Muscle of leg (tissue), 11 donors: ENCODE results near the gene AAK1. TPM values are rescaled to one million over a fixed set of nuclear protein-coding genes. Genes with fewer than 3 reads are reported as not detected.
"Not testable (repeated sequence)": the region's sequence is repeated elsewhere in the genome, so short reads cannot be mapped to it uniquely, and the experiment has no call there.

Experiments used
- DNase-seq: peaks from one replicate; pipeline ENCODE4 v3.0.0; 2013
- H3K27ac ChIP-seq: one replicate; pipeline ENCODE4 v1.5.1; 2013; ENCODE audit warnings: mild to moderate bottlenecking, low read length, control low read depth
- H3K27me3 ChIP-seq: one replicate; pipeline ENCODE4 v1.6.1; 2013; ENCODE audit warnings: low read length; ENCODE audit not compliant: control insufficient read depth, insufficient read depth
- H3K36me3 ChIP-seq: one replicate; pipeline ENCODE4 v1.6.1; 2013; ENCODE audit warnings: low read length; ENCODE audit not compliant: control insufficient read depth, insufficient read depth
- H3K4me1 ChIP-seq: one replicate; pipeline ENCODE4 v1.6.1; 2013; ENCODE audit warnings: low read length; ENCODE audit not compliant: control insufficient read depth, insufficient read depth
- H3K4me3 ChIP-seq: one replicate; pipeline ENCODE4 v1.5.1; 2013; ENCODE audit warnings: low read length, control low read depth
- H3K9me3 ChIP-seq: replicated peaks from 2 replicates; pipeline ENCODE4 v1.6.1; 2013; ENCODE audit warnings: low read depth, low read length; ENCODE audit not compliant: control insufficient read depth
- WGBS: methylation state at CpG from one replicate; pipeline ENCODE4 v1.1.5; 2013; ENCODE audit warnings: missing lambda C conversion rate; ENCODE audit not compliant: insufficient coverage; 5-methylcytosine and 5-hydroxymethylcytosine counted together
- polyA plus RNA-seq, 8 donors: library from polyadenylated mRNA; unstranded; fragments of 120-200 nt; gene quantifications; one replicate each; pipeline versions ENCODE4 v1.2.1 to v1.2.3, GENCODE V29; 2013; ENCODE audit warnings: inconsistent platforms in 1 of 8, low replicate concordance in 1 of 8; ENCODE audit not compliant: insufficient read length in 8 of 8, insufficient read depth in 1 of 8
- total RNA-seq: library from RNA; stranded (reverse); fragments of 120-200 nt; gene quantifications from one replicate; pipeline ENCODE4 v1.2.4, GENCODE V29; 2013

The AAK1 gene
- total and polyA plus RNA-seq, 9 donors = 9.3 to 20.6 (median 14.4) TPM

DNA sequence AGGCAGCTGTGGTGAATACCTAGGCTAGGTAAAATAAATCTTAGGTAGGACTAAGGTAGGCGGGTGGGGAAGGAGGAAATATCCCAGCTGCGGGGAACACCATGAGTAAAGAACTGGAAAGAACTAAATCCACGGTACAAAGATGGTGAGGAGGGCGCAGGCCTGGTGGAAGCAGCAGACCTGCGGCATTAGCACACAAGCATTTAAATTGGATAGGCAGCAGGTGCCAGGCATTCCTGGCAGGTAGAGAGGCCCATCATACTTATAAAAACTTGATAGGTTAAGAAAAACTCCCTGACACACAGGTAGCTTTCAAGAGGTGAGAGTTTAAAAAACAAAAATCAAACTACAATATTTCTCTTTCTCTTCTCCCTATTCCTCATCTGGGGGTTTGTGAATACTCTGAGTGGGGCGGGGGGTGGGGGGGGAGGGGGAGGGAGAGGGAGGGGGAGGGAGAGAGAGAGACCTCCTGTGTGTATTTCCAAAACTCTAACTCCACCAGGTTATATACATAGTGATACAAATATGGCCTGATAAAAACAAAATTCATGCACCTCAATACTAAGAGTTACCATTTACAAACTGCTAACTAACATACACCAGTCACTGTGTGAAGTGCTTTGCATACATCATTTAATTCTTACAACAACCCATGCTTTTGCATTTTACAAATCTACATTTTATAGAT is 13.5 kb downstream of the AAK1 start:
- DNase-seq = no peak
- Histone ChIP-seq H3K9me3 (no peaks in the 10 kb centered on the region), H3K27ac (no peak overlapping the region), H3K36me3 (no peaks in the 10 kb centered on the region), H3K27me3 (no peaks in the 10 kb centered on the region), H3K4me1 (no peaks in the 10 kb centered on the region), H3K4me3 (no peak overlapping the region)
- WGBS = 82% methylated on average over 4 of the region's 6 CpGs

DNA sequence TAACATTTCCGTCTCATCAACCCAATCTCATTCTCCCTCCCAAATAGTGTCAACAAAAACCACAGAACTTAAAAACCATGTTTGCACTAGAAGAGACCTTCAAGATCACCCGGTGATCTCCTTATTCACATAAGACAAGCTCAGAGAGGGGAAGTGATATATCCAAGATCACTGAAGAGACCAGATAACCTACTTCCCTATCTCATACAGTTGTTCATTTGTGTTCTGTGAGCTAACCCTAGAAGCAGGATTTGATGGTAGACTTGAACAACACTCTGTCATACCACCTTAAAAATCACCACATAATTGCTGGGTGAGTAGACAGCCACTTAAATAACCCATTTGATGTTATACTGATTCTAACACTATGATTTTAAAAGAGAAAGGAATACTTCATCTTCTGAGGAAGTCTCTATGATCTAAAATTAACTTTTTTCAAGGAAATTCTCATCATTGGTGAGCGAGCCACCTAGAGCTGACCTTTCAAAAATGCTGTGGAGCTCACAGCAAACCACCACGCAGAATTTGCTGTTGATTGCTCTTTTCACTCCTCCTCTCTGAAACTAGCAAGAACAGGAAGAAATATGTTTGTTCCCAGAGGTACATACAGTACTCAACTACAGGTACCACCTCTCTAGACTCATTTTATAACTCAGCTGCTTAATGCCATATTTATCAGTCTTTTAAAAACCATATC is 15.1 kb downstream of the AAK1 start:
- no peaks in the 10 kb centered on the region for H3K9me3 ChIP-seq
- DNase-seq = peak; percentile 16
- H3K27ac ChIP-seq = no peak overlapping the region
- 100% methylated on average over 1 of the region's 4 CpGs for WGBS
- H3K4me3 ChIP-seq = no peak overlapping the region
- H3K27me3 ChIP-seq = no peaks in the 10 kb centered on the region
- no peaks in the 10 kb centered on the region for H3K36me3 ChIP-seq
- no peaks in the 10 kb centered on the region for H3K4me1 ChIP-seq

DNA sequence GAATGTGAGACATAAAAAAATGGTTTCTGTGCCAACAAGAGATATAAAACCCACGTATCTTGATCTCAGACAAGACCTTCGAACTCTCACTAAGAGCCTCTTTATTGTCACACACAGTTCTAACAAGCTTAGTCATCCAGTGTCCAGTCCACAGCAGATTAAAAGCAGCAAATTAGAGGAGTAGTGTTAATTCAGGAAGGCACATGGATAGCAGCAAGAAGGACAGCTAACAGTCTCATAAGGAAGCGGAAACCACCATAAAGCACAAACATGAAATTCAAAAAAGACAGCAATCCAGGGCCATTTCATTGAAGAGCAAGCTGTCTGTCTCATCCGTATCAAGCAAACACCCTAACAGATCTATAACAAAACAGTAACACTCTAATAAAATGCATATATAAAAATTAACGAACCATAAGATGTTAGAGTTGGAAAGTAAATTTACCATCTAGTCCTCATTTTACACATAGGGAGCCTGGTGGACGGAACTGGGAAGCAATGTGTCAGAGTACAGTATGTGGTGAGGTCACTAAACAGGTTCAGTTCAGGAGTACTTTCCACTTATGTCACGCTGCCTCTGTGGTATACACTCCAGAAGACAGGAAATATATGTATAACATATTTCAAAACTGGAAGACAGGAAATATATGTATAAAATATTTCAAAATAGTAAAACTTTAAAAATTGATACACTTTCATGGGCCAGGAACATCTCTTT is 18.3 kb downstream of the AAK1 start:
- no peaks in the 10 kb centered on the region for H3K36me3 ChIP-seq
- H3K9me3 ChIP-seq = no peaks in the 10 kb centered on the region
- H3K27me3 ChIP-seq = no peaks in the 10 kb centered on the region
- no peak overlapping the region for H3K4me3 ChIP-seq
- H3K4me1 ChIP-seq = no peaks in the 10 kb centered on the region
- H3K27ac ChIP-seq = no peak overlapping the region
- no CpG with 5 or more reads among the region's 7 CpGs for WGBS
- DNase-seq = no peak

DNA sequence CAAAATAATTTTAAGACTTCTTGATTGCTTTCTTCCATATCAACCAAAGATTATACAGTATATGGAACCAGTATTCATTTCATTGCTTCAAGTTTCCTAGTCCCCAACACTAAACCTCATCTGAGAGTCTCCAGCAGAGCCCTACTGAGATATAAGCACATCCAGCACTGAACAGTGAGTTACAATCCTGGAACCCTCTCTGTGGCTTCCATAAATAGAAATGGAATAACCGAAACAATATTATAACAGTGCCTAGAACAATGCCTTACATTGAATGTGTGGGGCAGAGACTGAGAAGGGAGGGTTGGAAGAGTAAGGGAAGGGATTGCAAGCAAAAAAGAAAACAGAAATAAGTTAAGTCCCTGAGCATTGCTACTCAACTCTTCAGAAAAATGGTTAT is 18.9 kb downstream of the AAK1 start:
- Histone ChIP-seq H3K9me3 (no peaks in the 10 kb centered on the region), H3K4me3 (no peak overlapping the region), H3K4me1 (peaks cover 2% of the 10 kb centered on the region), H3K36me3 (no peaks in the 10 kb centered on the region), H3K27me3 (no peaks in the 10 kb centered on the region), H3K27ac (no peak overlapping the region)
- DNase-seq = no peak
- no CpG with 5 or more reads among the region's 1 CpG for WGBS

DNA sequence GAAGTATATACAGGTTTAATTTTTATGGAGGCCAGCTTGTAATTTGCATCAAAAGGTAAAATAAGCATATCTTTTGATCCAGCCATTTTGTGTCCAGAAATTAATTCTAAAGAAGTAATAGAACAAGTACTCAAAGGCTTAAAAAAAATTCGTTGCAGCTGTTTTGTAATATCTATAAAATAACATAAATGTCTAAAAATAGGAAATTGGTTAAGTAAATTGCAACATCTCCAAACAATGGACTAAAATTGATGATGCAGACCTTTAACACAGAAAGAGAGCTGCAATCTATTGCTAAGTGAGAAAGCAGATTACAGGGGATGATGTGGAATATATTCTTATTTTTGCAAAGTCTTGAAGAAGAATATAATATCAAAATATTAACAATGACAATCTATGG is 19.4 kb downstream of the AAK1 start:
- H3K4me3 ChIP-seq = no peak overlapping the region
- DNase-seq = no peak
- H3K27me3 ChIP-seq = no peaks in the 10 kb centered on the region
- WGBS = no CpG with 5 or more reads among the region's 1 CpG
- peaks cover 2% of the 10 kb centered on the region for H3K4me1 ChIP-seq
- no peaks in the 10 kb centered on the region for H3K36me3 ChIP-seq
- H3K27ac ChIP-seq = no peak overlapping the region
- no peaks in the 10 kb centered on the region for H3K9me3 ChIP-seq

DNA sequence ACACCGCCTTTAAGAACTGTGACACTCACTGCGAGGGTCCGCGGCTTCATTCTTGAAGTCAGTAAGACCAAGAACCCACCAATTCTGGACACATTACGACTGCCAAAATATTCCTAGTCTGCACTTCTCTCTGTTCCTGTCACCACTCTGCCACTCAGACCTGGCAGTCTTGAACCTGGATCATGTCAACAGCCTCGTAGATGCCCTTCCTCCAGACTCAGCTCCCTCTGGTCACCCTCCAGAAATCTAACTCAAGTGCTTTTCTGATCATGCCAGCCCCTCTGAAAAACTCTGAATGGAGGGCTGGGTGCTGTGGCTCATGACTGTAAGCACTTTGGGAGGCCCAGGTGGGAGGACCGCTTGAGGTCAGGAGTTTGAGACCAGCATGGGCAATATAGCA is 20.3 kb downstream of the AAK1 start:
- Histone ChIP-seq H3K27me3 (no peaks in the 10 kb centered on the region), H3K4me3 (no peak overlapping the region), H3K4me1 (peaks cover 9% of the 10 kb centered on the region), H3K9me3 (no peaks in the 10 kb centered on the region), H3K27ac (no peak overlapping the region), H3K36me3 (no peaks in the 10 kb centered on the region)
- no peak for DNase-seq
- WGBS = 99% methylated on average over 5 of the region's 7 CpGs

DNA sequence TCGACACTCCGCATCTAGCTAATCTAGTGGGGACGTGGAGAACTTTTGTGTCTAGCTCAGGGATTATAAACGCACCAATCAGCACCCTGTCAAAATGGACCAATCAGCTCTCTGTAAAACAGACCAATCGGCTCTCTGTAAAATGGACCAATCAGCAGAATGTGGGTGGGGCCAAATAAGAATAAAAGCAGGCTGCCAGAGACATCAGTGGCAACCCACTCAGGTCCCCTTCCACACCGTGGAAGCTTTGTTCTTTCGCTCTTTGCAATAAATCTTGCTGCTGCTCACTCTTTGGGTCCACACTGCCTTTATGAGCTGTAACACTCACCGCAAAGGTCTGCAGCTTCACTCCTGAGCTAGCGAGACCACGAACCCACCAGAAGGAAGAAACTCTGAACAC is 20.7 kb downstream of the AAK1 start:
- 86% methylated on average over 5 of the region's 10 CpGs for WGBS
- not testable (repeated sequence) for H3K36me3 ChIP-seq, H3K9me3 ChIP-seq, H3K4me3 ChIP-seq, H3K27me3 ChIP-seq, H3K27ac ChIP-seq, DNase-seq
- peaks cover 10% of the 10 kb centered on the region for H3K4me1 ChIP-seq

DNA sequence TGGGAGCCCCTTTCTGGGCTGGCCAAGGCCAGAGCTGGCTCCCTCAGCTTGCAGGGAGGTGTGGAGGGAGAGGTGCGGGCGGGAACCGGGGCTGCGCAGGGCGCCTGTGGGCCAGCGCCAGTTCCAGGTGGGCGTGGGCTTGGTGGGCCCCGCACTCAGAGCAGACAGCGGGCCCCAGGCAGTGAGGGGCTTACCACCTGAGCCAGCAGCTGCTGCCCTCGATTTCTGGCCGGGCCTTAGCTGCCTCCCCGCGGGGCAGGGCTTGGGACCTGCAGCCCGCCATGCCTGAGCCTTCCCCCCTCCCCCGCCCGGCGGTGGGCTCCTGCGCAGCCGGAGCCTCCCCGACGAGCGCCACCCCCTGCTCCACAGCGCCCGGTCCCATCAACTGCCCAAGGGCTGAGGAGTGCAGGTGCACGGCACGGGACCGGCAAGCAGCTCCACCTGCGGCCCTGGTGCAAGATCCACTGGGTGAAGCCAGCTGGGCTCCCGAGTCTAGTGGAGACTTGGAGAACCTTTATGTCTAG is 21.5 kb downstream of the AAK1 start:
- not testable (repeated sequence) for DNase-seq, H3K27ac ChIP-seq, H3K9me3 ChIP-seq, H3K36me3 ChIP-seq, H3K4me3 ChIP-seq, H3K27me3 ChIP-seq
- peaks cover 10% of the 10 kb centered on the region for H3K4me1 ChIP-seq
- WGBS = 92% methylated on average over 20 of the region's 29 CpGs

DNA sequence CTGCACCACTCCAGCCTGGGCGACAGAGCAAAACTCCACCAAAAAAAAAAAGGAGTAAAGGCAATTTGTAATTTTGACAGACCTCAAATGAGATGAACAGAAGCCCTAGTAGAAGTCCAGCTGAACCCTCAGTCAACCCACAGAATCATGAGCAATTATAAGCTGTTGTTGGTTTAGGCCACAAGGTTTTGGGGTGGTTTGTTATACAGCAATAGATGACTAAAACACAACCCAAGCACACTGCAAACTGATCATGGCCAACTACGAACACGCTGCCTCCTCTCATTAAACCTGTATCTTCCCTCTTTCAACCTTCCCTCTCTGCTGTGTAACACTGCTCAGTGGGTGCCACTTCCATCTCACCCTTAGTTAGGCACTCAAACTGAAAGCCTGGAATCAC is 22.1 kb downstream of the AAK1 start:
- DNase-seq = no peak
- no peaks in the 10 kb centered on the region for H3K36me3 ChIP-seq
- 92% methylated on average over 2 of the region's 3 CpGs for WGBS
- H3K4me3 ChIP-seq = no peak overlapping the region
- no peaks in the 10 kb centered on the region for H3K9me3 ChIP-seq
- H3K27ac ChIP-seq = no peak overlapping the region
- H3K27me3 ChIP-seq = no peaks in the 10 kb centered on the region
- H3K4me1 ChIP-seq = peaks cover 10% of the 10 kb centered on the region

DNA sequence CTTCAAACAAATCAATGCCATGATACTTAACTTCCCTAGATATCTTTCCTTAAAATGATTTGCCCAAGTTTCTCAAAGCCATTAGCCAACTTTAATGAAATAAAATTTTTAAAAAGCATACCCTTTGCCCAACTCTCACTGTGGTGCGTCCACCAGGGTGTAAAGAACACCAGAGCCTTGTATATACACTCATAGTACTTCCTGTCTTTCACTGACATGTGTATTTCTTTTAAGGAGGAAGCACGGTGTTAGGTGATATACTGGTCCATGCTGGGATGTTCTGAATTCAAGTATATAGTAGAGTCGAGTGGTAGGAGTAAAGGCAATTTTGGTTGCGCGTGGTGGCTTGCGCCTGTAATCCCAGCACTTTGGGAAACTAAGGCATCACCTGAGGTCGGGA is 22.7 kb downstream of the AAK1 start:
- no peak for DNase-seq
- Histone ChIP-seq H3K27ac (no peak overlapping the region), H3K4me3 (no peak overlapping the region), H3K9me3 (no peaks in the 10 kb centered on the region), H3K27me3 (no peaks in the 10 kb centered on the region), H3K36me3 (no peaks in the 10 kb centered on the region), H3K4me1 (peaks cover 10% of the 10 kb centered on the region)
- 91% methylated on average over 6 of the region's 7 CpGs for WGBS
